HG03039 (cell line): ENCODE results near the gene GRAMD4.
"Not testable (repeated sequence)": the region's sequence is repeated elsewhere in the genome, so short reads cannot be mapped to it uniquely, and the experiment has no call there.

Experiments used
- ATAC-seq: cut with Tn5 transposase; IDR thresholded peaks from one replicate; pipeline ENCODE4 v1.9.1; 2021; ENCODE audit warnings: mild to moderate bottlenecking, moderate library complexity; ENCODE audit not compliant: unreplicated experiment

GRAMD4 gene

GRCh38 chr22:46617986-46618647 lies 2.1 kb upstream of the GRAMD4 start:
- ATAC-seq = no peak

GRCh38 chr22:46618667-46619066 lies 1.5 kb upstream of the GRAMD4 start:
- no peak for ATAC-seq

GRCh38 chr22:46619240-46619829 lies 851 bp upstream of the GRAMD4 start:
- ATAC-seq = no peak

GRCh38 chr22:46620588-46621242 lies 529 bp downstream of the GRAMD4 start:
- no peak for ATAC-seq

- ATAC-seq = not testable (repeated sequence)
Observed at GRCh38 chr22:46621243-46621930, 1.2 kb downstream of the GRAMD4 start.

GRCh38 chr22:46622081-46622521 lies 1.9 kb downstream of the GRAMD4 start:
- no peak for ATAC-seq

GRCh38 chr22:46625113-46625842 lies 5.1 kb downstream of the GRAMD4 start:
- ATAC-seq = no peak

GRCh38 chr22:46625843-46626349 lies 5.7 kb downstream of the GRAMD4 start:
- ATAC-seq = no peak

GRCh38 chr22:46626356-46626755 lies 6.2 kb downstream of the GRAMD4 start:
- no peak for ATAC-seq

- ATAC-seq = no peak
Observed at GRCh38 chr22:46626911-46627805, 7.0 kb downstream of the GRAMD4 start.

GRCh38 chr22:46627806-46628482 lies 7.8 kb downstream of the GRAMD4 start:
- ATAC-seq = no peak

GRCh38 chr22:46628756-46629155 lies 8.6 kb downstream of the GRAMD4 start:
- ATAC-seq = no peak

- ATAC-seq = no peak
Observed at GRCh38 chr22:46629291-46629690, 9.1 kb downstream of the GRAMD4 start.

GRCh38 chr22:46631113-46631512 lies 10.9 kb downstream of the GRAMD4 start:
- ATAC-seq = no peak

GRCh38 chr22:46632646-46633249 lies 12.6 kb downstream of the GRAMD4 start:
- no peak for ATAC-seq

- ATAC-seq = no peak
Observed at GRCh38 chr22:46633334-46633890, 13.2 kb downstream of the GRAMD4 start.

GRCh38 chr22:46634011-46634699 lies 14.0 kb downstream of the GRAMD4 start:
- no peak for ATAC-seq
